Heart left ventricle (tissue), 13 donors: ENCODE measurements around the gene CPNE2.

Experiments
- POLR2A ChIP-seq, 2 donors: fragments of 450-650 bp; IDR thresholded peaks; one replicate each; pipeline ENCODE4 v1.6.1; 2017; ENCODE audit warnings: antibody characterized with exemption in 2 of 2, mild to moderate bottlenecking in 2 of 2, moderate library complexity in 2 of 2
- TF ChIP-seq, protein P1 (sequence below), 12 donors: fragments of 200-600 bp; sonication (generic) in 4 of 12; IDR thresholded peaks; one replicate each; pipeline versions ENCODE4 v1.5.0 to v1.8.0; 2018 to 2022; ENCODE audit warnings: antibody characterized with exemption in 12 of 12, mild to moderate bottlenecking in 5 of 12
- donor health status: ischemic (EF 13 %, LVEDD 7.1; RV severe dilation, severe dysfunction).
- donor health status: DM: no; HTN: yes; CAD: no.
- donor health status: DM: no; HTN: no; CAD: no.
- donor health status: ischemic (EF 25% LVEDD 6.9; RV normal size, moderate dysfunction).
- donor health status: ischemic (EF 25% LVEDD 5.7; RV mildly dilated, moderate dysfunction).
- donor health status: ischemic (EF 35%, LVEDD 5.7; RV mildly dilated, moderate dysfunction).
- donor health status: nonischemic (EF 11% LVEDD 7.7; RV severe dilation, severe dysfunction).
- donor health status: DM: yes; HTN: yes; CAD: no.
- donor health status: PGD.
- donor health status: ischemic (EF 29% LVEDD 5.4; RV normal size, mild dysfunction).
- donor health status: nonischemic (EF 23%, LVEDD 6.1; RV moderate dilation, normal function).

GRCh38 chr16:57128771-57129389 lies 36.5 kb downstream of the CPNE2 start:
- TF ChIP-seq, protein P1, sequence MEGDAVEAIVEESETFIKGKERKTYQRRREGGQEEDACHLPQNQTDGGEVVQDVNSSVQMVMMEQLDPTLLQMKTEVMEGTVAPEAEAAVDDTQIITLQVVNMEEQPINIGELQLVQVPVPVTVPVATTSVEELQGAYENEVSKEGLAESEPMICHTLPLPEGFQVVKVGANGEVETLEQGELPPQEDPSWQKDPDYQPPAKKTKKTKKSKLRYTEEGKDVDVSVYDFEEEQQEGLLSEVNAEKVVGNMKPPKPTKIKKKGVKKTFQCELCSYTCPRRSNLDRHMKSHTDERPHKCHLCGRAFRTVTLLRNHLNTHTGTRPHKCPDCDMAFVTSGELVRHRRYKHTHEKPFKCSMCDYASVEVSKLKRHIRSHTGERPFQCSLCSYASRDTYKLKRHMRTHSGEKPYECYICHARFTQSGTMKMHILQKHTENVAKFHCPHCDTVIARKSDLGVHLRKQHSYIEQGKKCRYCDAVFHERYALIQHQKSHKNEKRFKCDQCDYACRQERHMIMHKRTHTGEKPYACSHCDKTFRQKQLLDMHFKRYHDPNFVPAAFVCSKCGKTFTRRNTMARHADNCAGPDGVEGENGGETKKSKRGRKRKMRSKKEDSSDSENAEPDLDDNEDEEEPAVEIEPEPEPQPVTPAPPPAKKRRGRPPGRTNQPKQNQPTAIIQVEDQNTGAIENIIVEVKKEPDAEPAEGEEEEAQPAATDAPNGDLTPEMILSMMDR (IDR thresholded peaks at IDR 0.05) = no peak
- no peak for TF ChIP-seq POLR2A (IDR thresholded peaks at IDR 0.05)
